ENCODE results near the gene KNL1. TPM values are rescaled to one million over a fixed set of nuclear protein-coding genes. Genes with fewer than 3 reads are reported as not detected.

Gene KNL1
- total and polyA plus RNA-seq, 4 donors: 0.45 to 5.4 (median 0.74) TPM

- Histone ChIP-seq H3K4me1 (ENCODE audit: control insufficient read depth in 5 of 5, insufficient read depth in 5 of 5, low read length in 5 of 5) (peaks cover 0 to 20% (median 0%) of the 10 kb centered on the region in 5 donors), H3K27ac (ENCODE audit: low read depth in 1 of 2, low read length in 1 of 2) (no peak overlapping the region), H3K4me3 (no peak overlapping the region), H3K9me3 (ENCODE audit: control insufficient read depth in 4 of 4, insufficient read depth in 3 of 4, low read length in 3 of 4) (no peaks in the 10 kb centered on the region), H3K9ac (ENCODE audit: insufficient read depth in 1 of 2, low read length in 2 of 2) (no peak overlapping the region), H3K36me3 (ENCODE audit: control insufficient read depth in 4 of 4, insufficient read depth in 4 of 4, low read length in 4 of 4) (peaks cover 0 to 2% (median 1%) of the 10 kb centered on the region in 4 donors), H3K27me3 (ENCODE audit: control insufficient read depth in 3 of 3, insufficient read depth in 3 of 3, low read length in 2 of 3) (no peaks in the 10 kb centered on the region)
- ATAC-seq (ENCODE audit: insufficient read depth, low FRiP score): no peak
- DNase-seq: no peak
- WGBS, 2 donors: 94% methylated on average over 7 of the region's 7 CpGs
- TF ChIP-seq CTCF (IDR thresholded peaks at IDR 0.05; ENCODE audit: control extremely low read depth, extremely low read depth): no peak
These were observed 103.9 kb downstream of the KNL1 start for GRCh38 chr15:40697916-40698315.

- H3K9ac ChIP-seq (ENCODE audit: insufficient read depth in 1 of 2, low read length in 2 of 2): no peak overlapping the region
- no peak overlapping the region for H3K4me3 ChIP-seq
- H3K27me3 ChIP-seq (ENCODE audit: control insufficient read depth in 3 of 3, insufficient read depth in 3 of 3, low read length in 2 of 3): no peaks in the 10 kb centered on the region
- peaks cover 0 to 5% (median 1%) of the 10 kb centered on the region in 4 donors for H3K36me3 ChIP-seq (ENCODE audit: control insufficient read depth in 4 of 4, insufficient read depth in 4 of 4, low read length in 4 of 4)
- 90 to 92% methylated on average over 7 of the region's 7 CpGs for WGBS, 2 donors
- TF ChIP-seq CTCF (IDR thresholded peaks at IDR 0.05; ENCODE audit: control extremely low read depth, extremely low read depth): no peak
- H3K27ac ChIP-seq (ENCODE audit: low read depth in 1 of 2, low read length in 1 of 2): no peak overlapping the region
- peak in 2 of 3 donors; percentile 17 to 31 for DNase-seq
- no peaks in the 10 kb centered on the region for H3K9me3 ChIP-seq (ENCODE audit: control insufficient read depth in 4 of 4, insufficient read depth in 3 of 4, low read length in 3 of 4)
- no peaks in the 10 kb centered on the region for H3K4me1 ChIP-seq (ENCODE audit: control insufficient read depth in 5 of 5, insufficient read depth in 5 of 5, low read length in 5 of 5)
- no peak for ATAC-seq (ENCODE audit: insufficient read depth, low FRiP score)
These were observed 108.0 kb downstream of the KNL1 start for GRCh38 chr15:40702077-40702476.

GRCh38 chr15:40706121-40706520 lies 112.1 kb downstream of the KNL1 start:
- Histone ChIP-seq H3K27ac (ENCODE audit: low read depth in 1 of 2, low read length in 1 of 2) (no peak overlapping the region), H3K27me3 (ENCODE audit: control insufficient read depth in 3 of 3, insufficient read depth in 3 of 3, low read length in 2 of 3) (no peaks in the 10 kb centered on the region), H3K4me3 (no peak overlapping the region), H3K4me1 (ENCODE audit: control insufficient read depth in 5 of 5, insufficient read depth in 5 of 5, low read length in 5 of 5) (no peaks in the 10 kb centered on the region), H3K36me3 (ENCODE audit: control insufficient read depth in 4 of 4, insufficient read depth in 4 of 4, low read length in 4 of 4) (peaks cover 0 to 5% (median 1%) of the 10 kb centered on the region in 4 donors), H3K9ac (ENCODE audit: insufficient read depth in 1 of 2, low read length in 2 of 2) (no peak overlapping the region), H3K9me3 (ENCODE audit: control insufficient read depth in 4 of 4, insufficient read depth in 3 of 4, low read length in 3 of 4) (no peaks in the 10 kb centered on the region)
- DNase-seq: no peak
- no peak for ATAC-seq (ENCODE audit: insufficient read depth, low FRiP score)
- 90 to 100% methylated on average over 2 of the region's 2 CpGs for WGBS, 2 donors
- no peak for TF ChIP-seq CTCF (IDR thresholded peaks at IDR 0.05; ENCODE audit: control extremely low read depth, extremely low read depth)

Small RNA genes lying within 50 kb of the gene (small RNA-seq; reads per million reads assigned to genes)
- gene RF00017 (ENCODE audit: low replicate concordance) (not detected), gene RN7SL376P (ENCODE audit: low replicate concordance) (not detected)

Other genes with a start within 250 kb of the KNL1 start
- not detected for gene PHGR1, start 243.2 kb upstream of the KNL1 start, total RNA-seq
- 1 to 10 TPM in 1 of 2 donors, under 1 TPM in 1; 0.84 to 1.0 TPM for gene PHGR1, start 243.2 kb upstream of the KNL1 start, polyA plus RNA-seq
- 1 to 10 TPM in 1 of 2 donors, under 1 TPM in 1; 0.23 to 1.3 TPM for gene DISP2, start 236.0 kb upstream of the KNL1 start, total RNA-seq
- 1 to 10 TPM in 1 of 2 donors, under 1 TPM in 1; 0.06 to 2.5 TPM for gene DISP2, start 236.0 kb upstream of the KNL1 start, polyA plus RNA-seq
- 10 to 100 TPM; 14.8 to 16.6 TPM for gene KNSTRN, start 211.5 kb upstream of the KNL1 start, total RNA-seq
- 10 to 100 TPM in 1 of 2 donors, 1 to 10 TPM in 1; 7.5 to 13.2 TPM for gene KNSTRN, start 211.5 kb upstream of the KNL1 start, polyA plus RNA-seq
- 10 to 100 TPM; 51.0 to 87.8 TPM for gene IVD, start 188.5 kb upstream of the KNL1 start, total RNA-seq
- 10 to 100 TPM; 41.4 to 47.6 TPM for gene IVD, start 188.5 kb upstream of the KNL1 start, polyA plus RNA-seq
- 10 to 100 TPM; 11.3 to 28.1 TPM for gene BAHD1, start 153.3 kb upstream of the KNL1 start, total RNA-seq
- 10 to 100 TPM; 12.8 to 14.5 TPM for gene BAHD1, start 153.3 kb upstream of the KNL1 start, polyA plus RNA-seq
- gene CHST14, start 123.3 kb upstream of the KNL1 start, total RNA-seq: 10 to 100 TPM; 13.6 to 20.0 TPM
- 10 to 100 TPM in 1 of 2 donors, 1 to 10 TPM in 1; 9.8 to 10.4 TPM for gene CHST14, start 123.3 kb upstream of the KNL1 start, polyA plus RNA-seq
- 10 to 100 TPM; 24.5 to 31.8 TPM for gene CCDC32, start 29.2 kb upstream of the KNL1 start, total RNA-seq
- 10 to 100 TPM; 29.3 to 31.2 TPM for gene CCDC32, start 29.2 kb upstream of the KNL1 start, polyA plus RNA-seq
- gene RPUSD2, start 24.9 kb upstream of the KNL1 start, total RNA-seq: 1 to 10 TPM; 5.2 to 9.4 TPM
- 1 to 10 TPM; 7.2 to 9.3 TPM for gene RPUSD2, start 24.9 kb upstream of the KNL1 start, polyA plus RNA-seq
- 1 to 10 TPM; 1.3 to 2.2 TPM for gene RAD51, start 100.9 kb downstream of the KNL1 start, total RNA-seq
- gene RAD51, start 100.9 kb downstream of the KNL1 start, polyA plus RNA-seq: 1 to 10 TPM in 1 of 2 donors, under 1 TPM in 1; 0.95 to 1.2 TPM
- 10 to 100 TPM; 20.9 to 94.4 TPM for gene RMDN3, start 161.0 kb downstream of the KNL1 start, total RNA-seq
- gene RMDN3, start 161.0 kb downstream of the KNL1 start, polyA plus RNA-seq: 10 to 100 TPM; 34.1 to 52.1 TPM
- gene GCHFR, start 169.8 kb downstream of the KNL1 start, total RNA-seq: 10 to 100 TPM; 12.5 to 85.5 TPM
- gene GCHFR, start 169.8 kb downstream of the KNL1 start, polyA plus RNA-seq: 100 to 1,000 TPM in 1 of 2 donors, 10 to 100 TPM in 1; 53.8 to 125 TPM
- gene C15orf62, start 175.7 kb downstream of the KNL1 start, total RNA-seq: under 1 TPM; 0.34 to 0.58 TPM
- gene C15orf62, start 175.7 kb downstream of the KNL1 start, polyA plus RNA-seq: 1 to 10 TPM in 1 of 2 donors, under 1 TPM in 1; 0.87 to 1.5 TPM
- 10 to 100 TPM; 23.0 to 25.0 TPM for gene ZFYVE19, start 212.8 kb downstream of the KNL1 start, total RNA-seq
- gene ZFYVE19, start 212.8 kb downstream of the KNL1 start, polyA plus RNA-seq: 10 to 100 TPM; 17.3 to 19.4 TPM
- 10 to 100 TPM; 36.5 to 39.8 TPM for gene DNAJC17, start 213.2 kb downstream of the KNL1 start, total RNA-seq
- 10 to 100 TPM; 48.3 to 76.5 TPM for gene DNAJC17, start 213.2 kb downstream of the KNL1 start, polyA plus RNA-seq
- gene PPP1R14D, start 234.5 kb downstream of the KNL1 start, total RNA-seq: not detected
- gene PPP1R14D, start 234.5 kb downstream of the KNL1 start, polyA plus RNA-seq: under 1 TPM in 1 of 2 donors, not detected in 1; 0.22 TPM
- gene SPINT1, start 249.8 kb downstream of the KNL1 start, total RNA-seq: 100 to 1,000 TPM; 118 to 136 TPM
- gene SPINT1, start 249.8 kb downstream of the KNL1 start, polyA plus RNA-seq: 10 to 100 TPM; 47.1 to 82.1 TPM

All from lung (tissue), 13 donors.